Neural progenitor cell (in vitro differentiated cells): ENCODE measurements around the gene SYT4.

Experiments
- EZH2 ChIP-seq: fragments of 200-600 bp; sonication (generic); IDR thresholded peaks from 2 replicates; pipeline ENCODE4 v1.6.1; 2017; ENCODE audit warnings: antibody characterized with exemption, mild to moderate bottlenecking, moderate library complexity
- EZH2phosphoT487 ChIP-seq: fragments of 200-600 bp; sonication (generic); IDR thresholded peaks from 2 replicates; pipeline ENCODE4 v1.6.1; 2017; ENCODE audit warnings: antibody characterized with exemption
- TF ChIP-seq, protein P1 (sequence below): fragments of 200-600 bp; sonication (generic); IDR thresholded peaks from 2 replicates; pipeline ENCODE4 v1.5.1; 2017; ENCODE audit warnings: antibody characterized with exemption, mild to moderate bottlenecking

DNA sequence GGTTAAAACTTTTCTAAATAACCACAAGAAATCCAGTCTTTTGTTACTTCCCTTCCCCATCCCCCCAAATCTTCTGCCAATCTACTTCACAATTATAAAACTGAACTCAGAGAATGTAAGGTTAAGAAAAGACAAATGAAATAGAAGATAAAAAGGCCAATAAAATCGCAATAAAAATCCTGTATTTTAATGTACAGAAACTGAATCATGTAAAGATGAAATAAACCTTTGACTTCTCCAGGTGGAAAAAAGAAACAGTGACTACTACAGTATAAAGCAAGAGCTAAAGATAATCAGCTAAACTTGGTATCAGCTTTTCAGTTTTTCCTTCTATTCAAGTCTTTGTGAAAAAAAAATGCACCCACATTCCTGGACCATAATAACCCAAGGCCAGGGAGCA is 1.7 kb downstream of the SYT4 start:
- TF ChIP-seq, protein P1, sequence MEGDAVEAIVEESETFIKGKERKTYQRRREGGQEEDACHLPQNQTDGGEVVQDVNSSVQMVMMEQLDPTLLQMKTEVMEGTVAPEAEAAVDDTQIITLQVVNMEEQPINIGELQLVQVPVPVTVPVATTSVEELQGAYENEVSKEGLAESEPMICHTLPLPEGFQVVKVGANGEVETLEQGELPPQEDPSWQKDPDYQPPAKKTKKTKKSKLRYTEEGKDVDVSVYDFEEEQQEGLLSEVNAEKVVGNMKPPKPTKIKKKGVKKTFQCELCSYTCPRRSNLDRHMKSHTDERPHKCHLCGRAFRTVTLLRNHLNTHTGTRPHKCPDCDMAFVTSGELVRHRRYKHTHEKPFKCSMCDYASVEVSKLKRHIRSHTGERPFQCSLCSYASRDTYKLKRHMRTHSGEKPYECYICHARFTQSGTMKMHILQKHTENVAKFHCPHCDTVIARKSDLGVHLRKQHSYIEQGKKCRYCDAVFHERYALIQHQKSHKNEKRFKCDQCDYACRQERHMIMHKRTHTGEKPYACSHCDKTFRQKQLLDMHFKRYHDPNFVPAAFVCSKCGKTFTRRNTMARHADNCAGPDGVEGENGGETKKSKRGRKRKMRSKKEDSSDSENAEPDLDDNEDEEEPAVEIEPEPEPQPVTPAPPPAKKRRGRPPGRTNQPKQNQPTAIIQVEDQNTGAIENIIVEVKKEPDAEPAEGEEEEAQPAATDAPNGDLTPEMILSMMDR, result no peak
- TF ChIP-seq EZH2 (no peak), EZH2phosphoT487 (no peak)
